Type B pancreatic cell (in vitro differentiated cells): ENCODE results near the gene FLNB. TPM values are rescaled to one million over a fixed set of nuclear protein-coding genes. Genes with fewer than 3 reads are reported as not detected.

Experiments used
- DNase-seq: peaks from one replicate; pipeline ENCODE4 v3.0.0; 2021; ENCODE audit warnings: mixed read lengths; ENCODE audit not compliant: unreplicated experiment; ENCODE audit errors: extremely low spot score
- H3K27ac Mint-ChIP-seq: 2 replicates; pipeline ENCODE4 v1.8.0; 2021; ENCODE audit warnings: mild to moderate bottlenecking, mixed read lengths
- H3K27me3 Mint-ChIP-seq: 2 replicates; pipeline ENCODE4 v1.8.0; 2021; ENCODE audit warnings: mixed read lengths
- H3K36me3 Mint-ChIP-seq: 2 replicates; pipeline ENCODE4 v1.8.0; 2021; ENCODE audit warnings: mixed read lengths
- H3K4me1 Mint-ChIP-seq: one replicate; pipeline ENCODE4 v1.8.0; 2021; ENCODE audit warnings: mixed read lengths; ENCODE audit not compliant: unreplicated experiment
- H3K4me3 Mint-ChIP-seq: 2 replicates; pipeline ENCODE4 v1.8.0; 2021; ENCODE audit warnings: mild to moderate bottlenecking, mixed read lengths
- H3K9me3 Mint-ChIP-seq: 2 replicates; pipeline ENCODE4 v1.8.0; 2021; ENCODE audit warnings: mixed read lengths
- total RNA-seq: library from RNA; stranded (reverse); gene quantifications from 2 replicates; pipeline ENCODE4 v1.2.1, GENCODE V29; 2021; ENCODE audit warnings: low replicate concordance
- TF ChIP-seq, protein P1 (sequence below): fragments of 200-600 bp; sonication (generic); conservative IDR thresholded peaks from 2 replicates; pipeline ENCODE4 v1.5.0; 2021; ENCODE audit warnings: antibody characterized with exemption, mild to moderate bottlenecking

Gene FLNB
- total RNA-seq, 1 donor from 2014 or later, result 204 TPM

DNA sequence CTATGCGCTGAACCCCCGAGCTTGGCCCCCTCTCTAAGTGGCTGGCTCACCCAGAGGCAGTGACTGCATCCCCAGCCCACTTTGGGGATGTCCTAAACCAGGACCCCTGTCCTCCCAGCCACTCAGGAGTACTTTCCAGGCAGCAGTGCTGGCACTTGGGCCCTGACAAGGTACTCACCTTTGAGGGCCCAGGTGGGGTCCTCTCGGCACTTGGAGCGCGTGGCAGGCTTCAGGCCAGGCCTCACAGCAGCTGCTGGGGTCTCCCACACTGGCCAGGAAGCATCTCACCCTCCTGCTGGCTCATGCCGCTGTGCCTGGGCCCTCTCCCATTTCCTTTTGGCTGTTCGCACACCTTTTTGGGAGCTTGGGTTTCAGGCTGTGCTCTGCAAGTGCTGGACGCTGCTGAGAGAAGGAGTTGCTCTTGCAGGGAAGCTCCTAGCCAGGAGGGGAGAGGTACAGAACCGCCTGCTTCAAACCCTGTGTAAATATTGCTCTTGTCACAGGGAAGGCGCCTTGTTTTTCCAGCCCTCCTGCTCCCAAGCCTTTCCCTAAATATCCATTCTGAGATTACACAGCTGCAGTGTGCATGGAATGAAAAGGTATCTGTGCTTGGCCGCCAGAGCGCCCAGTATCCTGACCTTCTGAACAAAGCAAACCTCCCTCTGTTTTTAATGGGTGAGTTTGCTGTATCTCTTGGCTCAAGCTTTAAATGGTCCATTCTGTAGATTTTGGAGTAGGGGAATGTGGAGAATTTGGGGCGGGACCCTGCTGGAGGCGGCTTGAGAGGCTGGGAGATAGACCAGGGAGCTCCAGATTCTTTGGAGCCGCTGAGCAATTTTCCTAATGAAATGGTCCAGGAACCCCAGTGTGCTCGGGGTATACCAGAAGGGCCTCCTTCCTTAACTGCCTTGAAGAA lies 156.9 kb downstream of the FLNB start:
- Mint-ChIP-seq H3K4me1 (peaks cover 39% of the 10 kb centered on the region), H3K9me3 (no peaks in the 10 kb centered on the region), H3K4me3 (peak overlapping the region; percentile 40), H3K36me3 (peaks cover 47% of the 10 kb centered on the region), H3K27me3 (no peaks in the 10 kb centered on the region), H3K27ac (peak overlapping the region; percentile 93)
- TF ChIP-seq, protein P1, sequence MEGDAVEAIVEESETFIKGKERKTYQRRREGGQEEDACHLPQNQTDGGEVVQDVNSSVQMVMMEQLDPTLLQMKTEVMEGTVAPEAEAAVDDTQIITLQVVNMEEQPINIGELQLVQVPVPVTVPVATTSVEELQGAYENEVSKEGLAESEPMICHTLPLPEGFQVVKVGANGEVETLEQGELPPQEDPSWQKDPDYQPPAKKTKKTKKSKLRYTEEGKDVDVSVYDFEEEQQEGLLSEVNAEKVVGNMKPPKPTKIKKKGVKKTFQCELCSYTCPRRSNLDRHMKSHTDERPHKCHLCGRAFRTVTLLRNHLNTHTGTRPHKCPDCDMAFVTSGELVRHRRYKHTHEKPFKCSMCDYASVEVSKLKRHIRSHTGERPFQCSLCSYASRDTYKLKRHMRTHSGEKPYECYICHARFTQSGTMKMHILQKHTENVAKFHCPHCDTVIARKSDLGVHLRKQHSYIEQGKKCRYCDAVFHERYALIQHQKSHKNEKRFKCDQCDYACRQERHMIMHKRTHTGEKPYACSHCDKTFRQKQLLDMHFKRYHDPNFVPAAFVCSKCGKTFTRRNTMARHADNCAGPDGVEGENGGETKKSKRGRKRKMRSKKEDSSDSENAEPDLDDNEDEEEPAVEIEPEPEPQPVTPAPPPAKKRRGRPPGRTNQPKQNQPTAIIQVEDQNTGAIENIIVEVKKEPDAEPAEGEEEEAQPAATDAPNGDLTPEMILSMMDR, result no peak
- DNase-seq, result no peak

DNA sequence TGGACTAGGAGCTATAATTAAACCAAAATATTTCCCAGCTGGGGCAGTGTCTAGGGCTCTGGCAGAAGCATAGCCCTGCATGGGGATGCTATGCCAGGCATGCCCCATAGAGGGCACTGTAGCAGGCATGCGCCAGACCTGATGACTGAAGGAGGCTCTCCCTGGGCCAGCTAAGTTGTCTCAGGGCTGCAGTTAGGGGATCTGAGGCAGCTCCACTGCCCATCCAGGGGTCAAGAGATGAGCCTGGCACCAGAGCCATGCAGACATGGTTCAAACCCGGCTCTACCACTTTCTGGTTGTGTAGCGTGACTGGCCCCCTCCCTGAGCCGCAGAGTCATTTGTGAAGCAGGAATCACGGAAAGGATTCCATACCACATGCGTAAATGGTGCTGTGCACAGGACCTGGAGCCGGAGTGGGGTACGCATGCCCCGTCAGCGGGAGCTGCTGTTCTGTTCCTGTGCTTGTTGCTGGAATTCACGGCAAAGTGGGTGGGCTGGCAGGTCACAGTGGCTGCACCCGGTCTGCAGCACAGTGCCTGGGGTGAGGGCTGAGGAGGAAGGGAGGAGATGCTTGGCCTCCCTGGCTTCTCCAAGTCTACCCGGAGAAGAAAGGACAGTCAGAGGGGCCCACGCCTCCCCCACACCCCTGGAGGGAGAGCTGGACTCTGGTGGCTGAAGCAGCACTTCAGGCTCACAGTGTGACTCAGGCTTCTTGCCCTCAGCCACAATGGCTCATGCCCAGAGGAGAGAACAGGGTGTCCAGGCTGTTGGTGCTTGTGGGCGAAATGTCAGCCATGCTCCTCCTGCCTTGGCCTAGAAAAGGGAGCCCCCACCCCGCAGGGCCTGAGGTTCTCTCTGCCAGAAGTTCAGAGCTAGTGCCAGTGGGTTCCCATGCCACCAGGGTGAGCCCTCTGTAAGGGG lies 159.5 kb downstream of the FLNB start:
- H3K27me3 Mint-ChIP-seq, result no peaks in the 10 kb centered on the region
- TF ChIP-seq, protein P1, result peak; percentile 88
- H3K9me3 Mint-ChIP-seq, result no peaks in the 10 kb centered on the region
- peak overlapping the region; percentile 76 for H3K27ac Mint-ChIP-seq
- H3K4me3 Mint-ChIP-seq, result no peak overlapping the region
- peaks cover 36% of the 10 kb centered on the region for H3K36me3 Mint-ChIP-seq
- peaks cover 30% of the 10 kb centered on the region for H3K4me1 Mint-ChIP-seq
- no peak for DNase-seq

DNA sequence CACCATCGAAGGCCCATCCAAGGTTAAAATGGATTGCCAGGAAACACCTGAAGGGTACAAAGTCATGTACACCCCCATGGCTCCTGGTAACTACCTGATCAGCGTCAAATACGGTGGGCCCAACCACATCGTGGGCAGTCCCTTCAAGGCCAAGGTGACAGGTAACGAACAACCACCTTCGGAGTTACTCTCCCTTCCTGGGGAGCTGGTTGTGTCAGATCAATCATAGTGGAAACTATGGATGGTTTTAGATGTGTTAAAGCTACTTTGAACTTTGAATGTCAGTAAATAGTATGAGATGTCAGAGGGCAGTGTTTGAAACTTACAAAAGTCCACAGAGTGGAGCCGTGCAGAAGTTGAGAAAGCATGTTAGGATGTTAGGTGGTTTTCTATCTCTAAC lies 160.3 kb downstream of the FLNB start:
- Mint-ChIP-seq H3K4me3 (no peak overlapping the region), H3K9me3 (no peaks in the 10 kb centered on the region), H3K4me1 (peaks cover 25% of the 10 kb centered on the region), H3K36me3 (peaks cover 33% of the 10 kb centered on the region), H3K27ac (peak overlapping the region; percentile 40), H3K27me3 (no peaks in the 10 kb centered on the region)
- TF ChIP-seq, protein P1, result no peak
- DNase-seq, result no peak

DNA sequence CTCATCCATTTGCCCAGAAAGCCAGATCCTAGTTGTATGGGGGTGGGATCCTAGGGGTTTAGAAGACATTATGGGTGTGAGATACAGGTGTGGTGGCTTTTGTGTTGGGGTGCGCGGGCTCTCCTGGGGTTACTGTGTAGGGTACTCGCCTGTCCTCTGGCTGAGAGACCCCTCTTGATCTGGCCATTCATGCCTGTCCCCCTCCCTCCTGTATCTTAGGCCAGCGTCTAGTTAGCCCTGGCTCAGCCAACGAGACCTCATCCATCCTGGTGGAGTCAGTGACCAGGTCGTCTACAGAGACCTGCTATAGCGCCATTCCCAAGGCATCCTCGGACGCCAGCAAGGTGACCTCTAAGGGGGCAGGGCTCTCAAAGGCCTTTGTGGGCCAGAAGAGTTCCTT lies 161.1 kb downstream of the FLNB start:
- no peak overlapping the region for H3K27ac Mint-ChIP-seq

DNA sequence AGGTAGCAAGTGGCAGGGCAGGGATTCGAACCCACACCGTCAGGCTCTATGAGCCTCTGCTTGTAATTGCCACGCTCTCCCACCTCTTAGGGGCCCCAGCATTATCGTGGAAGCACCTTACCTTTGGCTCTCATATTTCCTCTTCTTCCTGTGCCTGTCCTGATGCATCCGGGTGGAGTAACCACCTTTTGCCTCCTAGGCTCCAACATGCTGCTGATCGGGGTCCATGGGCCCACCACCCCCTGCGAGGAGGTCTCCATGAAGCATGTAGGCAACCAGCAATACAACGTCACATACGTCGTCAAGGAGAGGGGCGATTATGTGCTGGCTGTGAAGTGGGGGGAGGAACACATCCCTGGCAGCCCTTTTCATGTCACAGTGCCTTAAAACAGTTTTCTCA lies 162.2 kb downstream of the FLNB start:
- H3K27ac Mint-ChIP-seq, result no peak overlapping the region
- DNase-seq, result no peak
- H3K27me3 Mint-ChIP-seq, result no peaks in the 10 kb centered on the region
- H3K9me3 Mint-ChIP-seq, result no peaks in the 10 kb centered on the region
- no peak overlapping the region for H3K4me3 Mint-ChIP-seq
- TF ChIP-seq, protein P1, result no peak
- peaks cover 29% of the 10 kb centered on the region for H3K4me1 Mint-ChIP-seq
- H3K36me3 Mint-ChIP-seq, result peaks cover 25% of the 10 kb centered on the region

More for the DNA sequence above, 161.1 kb downstream of the FLNB start:
- no peak for DNase-seq
- TF ChIP-seq, protein P1, result no peak
- H3K4me1 Mint-ChIP-seq, result peaks cover 21% of the 10 kb centered on the region
- peaks cover 27% of the 10 kb centered on the region for H3K36me3 Mint-ChIP-seq
- no peaks in the 10 kb centered on the region for H3K9me3 Mint-ChIP-seq
- H3K27me3 Mint-ChIP-seq, result no peaks in the 10 kb centered on the region
- no peak overlapping the region for H3K4me3 Mint-ChIP-seq
